ENCODE measurements around the gene IRF6. TPM values are rescaled to one million over a fixed set of nuclear protein-coding genes. Genes with fewer than 3 reads are reported as not detected.

Gene IRF6
- total and polyA plus RNA-seq, 2 donors (not counting 1 experiment from before 2014, with no cell fraction given) = 0.18 to 1.1 TPM

DNA sequence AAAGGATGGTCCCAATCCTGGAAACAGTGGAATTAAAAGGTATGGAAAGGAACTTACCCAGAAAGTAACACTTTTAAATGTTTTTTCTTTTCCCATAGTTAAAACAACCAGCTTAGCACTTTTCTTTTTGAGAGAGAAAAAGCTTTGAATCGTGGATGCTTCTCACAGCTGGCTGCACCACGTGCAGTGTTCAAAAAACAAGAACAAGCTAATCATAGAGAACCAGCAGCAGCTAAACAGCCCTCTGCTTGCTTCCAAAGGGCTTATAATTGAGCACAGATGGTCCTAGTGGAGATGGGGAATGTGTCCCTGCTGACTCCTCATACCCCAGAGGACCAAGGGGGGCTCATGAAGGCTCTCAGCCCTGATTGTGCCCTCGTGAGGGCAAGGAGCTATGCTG, 48.3 kb upstream of the IRF6 start:
- H3K27me3 ChIP-seq (replicated peaks in 1 of 4; ENCODE audit: control extremely low read depth in 1 of 4, control insufficient read depth in 3 of 4, insufficient read depth in 4 of 4, low read length in 3 of 4) = no peaks in the 10 kb centered on the region
- H4K20me1 ChIP-seq (ENCODE audit: control insufficient read depth, insufficient read depth, low read length, poor library complexity, severe bottlenecking) = no peaks in the 10 kb centered on the region
- H3K9me3 ChIP-seq (ENCODE audit: control extremely low read depth in 1 of 3, control insufficient read depth in 2 of 3, insufficient read depth in 1 of 3, low read length in 2 of 3) = peaks cover 0 to 4% (median 0%) of the 10 kb centered on the region in 3 donors
- Mint-ChIP-seq H3K9me3 (ENCODE audit: insufficient read depth) (no peaks in the 10 kb centered on the region), H3K27me3 (no peaks in the 10 kb centered on the region), H3K27ac (no peak overlapping the region), H3K4me1 (peaks cover 7% of the 10 kb centered on the region), H3K4me3 (no peak overlapping the region)
- intact Hi-C loops (cut with micrococcal nuclease) = no loop called here
- no peak overlapping the region for H3K9ac ChIP-seq (ENCODE audit: low read length)
- H3K79me2 ChIP-seq (ENCODE audit: control insufficient read depth, insufficient read depth, low read length) = no peaks in the 10 kb centered on the region
- no peak overlapping the region for H3K4me2 ChIP-seq (replicated peaks; ENCODE audit: low read depth, low read length, poor library complexity, severe bottlenecking)
- ChIA-PET POLR2A (no interaction called here), CTCF (interaction anchor here (1.0 to 1.3 kb wide), 5 partner anchors 12 to 456 kb away, joined by 3 to 4 read pairs (median 3); no protein-coding TSS in a partner anchor)
- H3K36me3 ChIP-seq (replicated peaks in 1 of 2; ENCODE audit: control extremely low read depth in 1 of 2, control insufficient read depth in 1 of 2, extremely low read depth in 1 of 2, insufficient read depth in 2 of 2, low read length in 1 of 2) = peaks cover 11 to 63% of the 10 kb centered on the region in 2 experiments
- ATAC-seq (ENCODE audit: low read depth) (no peak), DNase-seq (no peak)
- no peak overlapping the region for H2AFZ ChIP-seq (ENCODE audit: insufficient read depth, low read depth, low read length, poor library complexity, severe bottlenecking)
- H3K4me3 ChIP-seq (ENCODE audit: control extremely low read depth in 1 of 5, extremely low read depth in 1 of 5, insufficient read depth in 1 of 5, low read depth in 2 of 5, low read length in 4 of 5) = no peak overlapping the region
- TF ChIP-seq, protein P1, sequence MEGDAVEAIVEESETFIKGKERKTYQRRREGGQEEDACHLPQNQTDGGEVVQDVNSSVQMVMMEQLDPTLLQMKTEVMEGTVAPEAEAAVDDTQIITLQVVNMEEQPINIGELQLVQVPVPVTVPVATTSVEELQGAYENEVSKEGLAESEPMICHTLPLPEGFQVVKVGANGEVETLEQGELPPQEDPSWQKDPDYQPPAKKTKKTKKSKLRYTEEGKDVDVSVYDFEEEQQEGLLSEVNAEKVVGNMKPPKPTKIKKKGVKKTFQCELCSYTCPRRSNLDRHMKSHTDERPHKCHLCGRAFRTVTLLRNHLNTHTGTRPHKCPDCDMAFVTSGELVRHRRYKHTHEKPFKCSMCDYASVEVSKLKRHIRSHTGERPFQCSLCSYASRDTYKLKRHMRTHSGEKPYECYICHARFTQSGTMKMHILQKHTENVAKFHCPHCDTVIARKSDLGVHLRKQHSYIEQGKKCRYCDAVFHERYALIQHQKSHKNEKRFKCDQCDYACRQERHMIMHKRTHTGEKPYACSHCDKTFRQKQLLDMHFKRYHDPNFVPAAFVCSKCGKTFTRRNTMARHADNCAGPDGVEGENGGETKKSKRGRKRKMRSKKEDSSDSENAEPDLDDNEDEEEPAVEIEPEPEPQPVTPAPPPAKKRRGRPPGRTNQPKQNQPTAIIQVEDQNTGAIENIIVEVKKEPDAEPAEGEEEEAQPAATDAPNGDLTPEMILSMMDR (IDR thresholded peaks at IDR 0.05) = no peak
- TF ChIP-seq EZH2 (IDR thresholded peaks at IDR 0.05; ENCODE audit: borderline replicate concordance, insufficient read depth, low read depth, low read length, poor library complexity, severe bottlenecking) = no peak
- no peaks in the 10 kb centered on the region for H3K4me1 ChIP-seq (ENCODE audit: control insufficient read depth in 2 of 2, insufficient read depth in 2 of 2, low read length in 2 of 2)
- 71% methylated on average over 1 of the region's 3 CpGs for WGBS (ENCODE audit: insufficient coverage)
- H3K27ac ChIP-seq (ENCODE audit: low read length in 2 of 2) = no peak overlapping the region

DNA sequence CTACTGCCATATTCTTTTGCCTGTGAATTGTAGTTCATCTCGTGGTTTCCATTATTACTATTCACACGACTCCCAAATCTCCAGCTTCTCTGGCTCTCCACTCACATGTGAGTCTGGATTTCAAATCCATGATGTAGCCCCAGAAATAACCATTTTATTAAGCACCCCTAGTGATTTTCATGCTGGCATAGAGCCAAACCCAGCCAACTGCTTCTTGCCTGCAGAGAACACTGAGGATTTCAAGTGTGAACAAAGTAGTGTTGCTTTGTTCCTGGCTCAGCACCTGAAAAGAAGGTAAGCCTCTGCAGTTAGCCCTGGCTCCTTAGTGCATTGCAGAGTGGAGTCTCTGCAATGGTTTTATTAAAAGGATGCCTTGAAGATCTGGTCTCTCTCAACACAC, 47.7 kb upstream of the IRF6 start:
- TF ChIP-seq EZH2 (IDR thresholded peaks at IDR 0.05; ENCODE audit: borderline replicate concordance, insufficient read depth, low read depth, low read length, poor library complexity, severe bottlenecking) = no peak
- TF ChIP-seq, protein P1 (IDR thresholded peaks at IDR 0.05) = no peak

More for the DNA sequence above, 47.7 kb upstream of the IRF6 start:
- Histone ChIP-seq H3K4me1 (ENCODE audit: control insufficient read depth in 2 of 2, insufficient read depth in 2 of 2, low read length in 2 of 2) (no peaks in the 10 kb centered on the region), H4K20me1 (ENCODE audit: control insufficient read depth, insufficient read depth, low read length, poor library complexity, severe bottlenecking) (no peaks in the 10 kb centered on the region), H3K36me3 (replicated peaks in 1 of 2; ENCODE audit: control extremely low read depth in 1 of 2, control insufficient read depth in 1 of 2, extremely low read depth in 1 of 2, insufficient read depth in 2 of 2, low read length in 1 of 2) (peaks cover 11 to 68% of the 10 kb centered on the region in 2 experiments), H3K9ac (ENCODE audit: low read length) (no peak overlapping the region), H3K4me2 (replicated peaks; ENCODE audit: low read depth, low read length, poor library complexity, severe bottlenecking) (no peak overlapping the region), H3K79me2 (ENCODE audit: control insufficient read depth, insufficient read depth, low read length) (no peaks in the 10 kb centered on the region), H3K27me3 (replicated peaks in 1 of 4; ENCODE audit: control extremely low read depth in 1 of 4, control insufficient read depth in 3 of 4, insufficient read depth in 4 of 4, low read length in 3 of 4) (no peaks in the 10 kb centered on the region), H3K27ac (ENCODE audit: low read length in 2 of 2) (no peak overlapping the region), H2AFZ (ENCODE audit: insufficient read depth, low read depth, low read length, poor library complexity, severe bottlenecking) (no peak overlapping the region), H3K9me3 (ENCODE audit: control extremely low read depth in 1 of 3, control insufficient read depth in 2 of 3, insufficient read depth in 1 of 3, low read length in 2 of 3) (peaks cover 0 to 4% (median 0%) of the 10 kb centered on the region in 3 donors), H3K4me3 (ENCODE audit: control extremely low read depth in 1 of 5, extremely low read depth in 1 of 5, insufficient read depth in 1 of 5, low read depth in 2 of 5, low read length in 4 of 5) (no peak overlapping the region)
- DNase-seq (no peak), ATAC-seq (ENCODE audit: low read depth) (no peak)
- no peak overlapping the region for H3K4me3 Mint-ChIP-seq
- WGBS (ENCODE audit: insufficient coverage) = 97% methylated on average over 2 of the region's 2 CpGs
- intact Hi-C loops (cut with micrococcal nuclease) = no loop called here
- H3K4me1 Mint-ChIP-seq = peaks cover 7% of the 10 kb centered on the region
- no peaks in the 10 kb centered on the region for H3K9me3 Mint-ChIP-seq (ENCODE audit: insufficient read depth)
- ChIA-PET CTCF (interaction anchor here (1.0 to 1.2 kb wide), 3 partner anchors 17 to 161 kb away, joined by 3 to 4 read pairs (median 3); no protein-coding TSS in a partner anchor), POLR2A (no interaction called here)
- H3K27me3 Mint-ChIP-seq = no peaks in the 10 kb centered on the region
- H3K27ac Mint-ChIP-seq = no peak overlapping the region

All from B cell (primary cell).